ENCODE results near the gene TBC1D32.
"Not testable (repeated sequence)": the region's sequence is repeated elsewhere in the genome, so short reads cannot be mapped to it uniquely, and the experiment has no call there.

The TBC1D32 gene

DNA sequence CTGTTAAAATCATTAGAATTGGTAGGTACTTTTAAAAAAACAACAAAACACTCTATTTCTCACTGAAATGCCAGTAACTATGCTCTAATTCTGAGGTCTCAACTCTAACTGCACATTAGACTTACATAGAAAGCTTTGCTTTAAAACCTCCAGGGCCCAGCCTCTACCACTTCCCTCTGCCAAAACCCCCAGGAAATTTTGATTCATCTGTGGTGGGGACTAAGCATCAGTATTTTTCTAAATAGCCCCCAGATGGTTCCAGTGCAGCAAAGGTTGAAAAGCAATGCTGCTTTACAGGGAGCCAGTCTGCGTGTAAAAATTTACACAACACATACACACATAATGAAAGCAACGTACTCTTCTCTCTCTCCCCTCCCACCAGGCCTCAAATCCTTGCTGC, 3.8 kb downstream of the TBC1D32 start:
- no peak for DNase-seq

GRCh38 chr6:121321282-121321681, 13.0 kb downstream of the TBC1D32 start:
- DNase-seq, result no peak

DNA sequence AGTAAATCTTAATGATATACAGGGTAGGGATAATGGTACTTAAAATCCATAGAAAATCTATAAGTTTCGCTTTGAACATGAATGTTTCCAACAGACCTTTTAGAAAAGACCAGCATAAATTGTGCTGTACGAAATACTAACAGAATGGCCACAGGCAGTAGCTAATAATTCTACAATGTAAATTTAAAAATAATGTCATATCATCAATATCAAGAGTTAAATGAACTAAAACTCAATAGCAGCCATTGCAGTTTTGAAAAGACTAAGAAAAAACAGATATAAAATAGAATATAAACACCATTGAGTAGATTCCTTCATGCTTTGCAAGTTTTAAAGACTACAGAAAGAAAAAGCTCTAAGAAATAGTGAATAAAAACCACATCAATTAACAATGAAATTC, 14.7 kb downstream of the TBC1D32 start:
- DNase-seq, result no peak

DNA sequence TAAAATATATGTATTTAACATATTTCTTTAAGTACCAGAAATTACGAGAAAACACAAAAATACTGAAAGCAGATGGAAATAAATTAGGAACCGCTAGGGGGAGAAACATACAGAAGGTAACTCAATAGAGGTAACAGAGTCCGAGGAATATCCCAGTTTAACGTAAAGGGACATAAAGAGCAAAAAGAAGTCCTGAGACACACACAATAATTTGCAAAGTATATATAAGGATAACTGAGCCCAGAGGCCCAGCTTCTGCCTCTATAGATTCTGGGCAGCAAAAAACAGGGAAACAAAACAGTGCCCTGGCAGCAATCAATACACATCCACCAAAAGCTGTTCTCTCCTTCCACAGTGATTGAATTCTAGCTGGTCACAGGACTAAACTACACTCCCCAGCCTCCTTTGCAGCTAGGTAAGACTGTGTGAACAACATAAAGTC, 15.1 kb downstream of the TBC1D32 start:
- DNase-seq, result no peak

DNA sequence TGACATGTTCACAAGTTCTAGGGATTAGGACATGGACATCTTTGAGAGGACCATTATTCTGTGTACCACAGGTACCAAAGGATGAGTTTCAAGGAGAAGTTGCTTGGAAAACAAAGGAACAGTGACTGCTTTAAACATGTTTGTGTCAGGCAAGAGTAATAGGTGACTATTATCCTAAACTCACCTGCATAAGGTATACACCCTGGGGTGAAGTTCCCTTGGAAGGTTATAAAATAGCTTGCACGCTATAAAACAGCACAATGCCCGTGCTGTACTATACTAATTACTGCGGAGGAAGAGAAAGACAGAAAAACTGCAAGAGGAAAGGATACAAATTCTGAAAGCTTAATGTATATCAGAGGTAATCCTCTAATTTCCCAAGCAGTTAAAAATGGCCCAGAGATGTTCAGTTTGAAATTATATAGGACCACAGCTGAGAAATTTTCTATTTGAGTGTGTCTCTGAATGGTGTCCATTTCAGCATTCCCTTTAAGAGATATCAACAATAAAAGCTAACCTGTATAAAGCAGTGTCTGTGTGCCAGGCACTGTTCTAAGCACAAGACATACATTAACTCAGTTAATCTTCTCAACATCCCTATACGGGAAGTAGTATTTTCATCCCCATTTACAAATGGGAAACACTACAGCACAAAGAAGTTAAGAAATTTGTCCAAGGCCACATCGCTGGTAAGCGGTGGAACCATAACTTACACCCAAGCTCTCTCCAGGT, 19.7 kb downstream of the TBC1D32 start:
- no peak for DNase-seq

DNA sequence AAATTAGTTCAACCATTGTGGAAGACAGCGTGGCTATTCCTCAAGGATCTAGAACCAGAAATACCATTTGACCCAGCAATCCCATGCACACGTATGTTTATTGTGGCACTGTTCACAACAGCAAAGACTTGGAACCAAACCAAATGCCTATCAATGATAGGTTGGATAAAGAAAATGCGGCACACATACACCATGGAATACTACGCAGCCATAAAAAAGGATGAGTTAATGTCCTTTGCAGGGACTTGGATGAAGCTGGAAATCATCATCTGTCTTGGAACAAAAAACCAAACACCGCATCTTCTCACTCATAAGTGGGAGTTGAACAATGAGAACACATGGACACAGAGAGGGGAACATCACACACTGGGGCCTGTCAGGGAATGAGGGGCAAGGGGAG, 22.5 kb downstream of the TBC1D32 start:
- not testable (repeated sequence) for DNase-seq

GRCh38 chr6:121310495-121310894, 23.8 kb downstream of the TBC1D32 start:
- no peak for DNase-seq

DNA sequence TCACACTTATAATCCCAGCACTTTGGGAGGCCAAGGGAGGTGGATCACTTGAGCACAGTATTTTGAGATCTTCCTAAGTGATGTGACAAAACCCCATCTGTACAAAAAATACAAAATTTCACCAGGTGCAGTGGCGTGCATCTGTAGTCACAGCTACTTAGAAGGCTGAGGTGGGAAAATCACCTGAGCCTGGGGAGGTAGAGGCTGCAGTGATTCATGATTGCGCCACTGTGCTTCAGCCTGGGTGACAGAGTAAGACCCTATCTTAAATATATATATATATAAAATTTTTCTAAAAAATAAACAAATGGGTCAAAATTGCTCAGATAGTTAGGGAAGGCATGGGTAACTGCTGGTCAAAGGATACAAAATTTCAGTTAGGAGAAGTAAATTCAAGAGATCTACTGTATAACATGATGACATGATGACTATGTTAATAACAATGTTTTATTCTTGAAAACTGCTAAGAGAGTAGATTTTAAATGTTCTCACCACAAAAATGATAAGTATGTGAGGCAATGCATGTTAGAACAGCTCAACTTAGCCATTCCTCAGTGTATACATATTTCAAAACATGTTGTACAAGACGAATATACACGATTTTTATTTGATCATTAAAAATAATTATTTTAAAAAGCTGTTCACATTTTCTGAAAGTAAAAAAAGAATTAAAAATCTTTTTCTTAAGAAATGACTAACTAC, 24.4 kb downstream of the TBC1D32 start:
- DNase-seq, result no peak

GRCh38 chr6:121305957-121306607, 28.2 kb downstream of the TBC1D32 start:
- no peak for DNase-seq

GRCh38 chr6:121302882-121303281, 31.4 kb downstream of the TBC1D32 start:
- no peak for DNase-seq

DNA sequence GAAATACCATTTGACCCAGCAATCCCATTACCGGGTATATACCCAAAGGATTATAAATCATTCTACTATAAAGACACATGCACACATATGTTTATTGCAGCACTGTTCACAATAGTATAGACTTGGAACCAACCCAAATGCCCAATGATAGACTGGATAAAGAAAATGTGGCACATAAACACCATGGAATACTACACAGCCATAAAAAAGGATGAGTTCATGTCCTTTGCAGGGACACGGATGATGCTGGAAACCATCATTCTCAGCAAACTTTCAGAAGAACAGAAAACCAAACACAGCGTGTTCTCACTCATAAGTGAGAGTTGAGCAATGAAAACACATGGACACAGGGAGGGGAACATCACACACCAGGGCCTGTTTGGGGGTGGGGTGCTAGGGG, 33.1 kb downstream of the TBC1D32 start:
- not testable (repeated sequence) for DNase-seq

- no peak for DNase-seq
These were observed 36.6 kb downstream of the TBC1D32 start for GRCh38 chr6:121297694-121298093.

- no peak for DNase-seq
These were observed 49.2 kb downstream of the TBC1D32 start for GRCh38 chr6:121285041-121285440.

DNA sequence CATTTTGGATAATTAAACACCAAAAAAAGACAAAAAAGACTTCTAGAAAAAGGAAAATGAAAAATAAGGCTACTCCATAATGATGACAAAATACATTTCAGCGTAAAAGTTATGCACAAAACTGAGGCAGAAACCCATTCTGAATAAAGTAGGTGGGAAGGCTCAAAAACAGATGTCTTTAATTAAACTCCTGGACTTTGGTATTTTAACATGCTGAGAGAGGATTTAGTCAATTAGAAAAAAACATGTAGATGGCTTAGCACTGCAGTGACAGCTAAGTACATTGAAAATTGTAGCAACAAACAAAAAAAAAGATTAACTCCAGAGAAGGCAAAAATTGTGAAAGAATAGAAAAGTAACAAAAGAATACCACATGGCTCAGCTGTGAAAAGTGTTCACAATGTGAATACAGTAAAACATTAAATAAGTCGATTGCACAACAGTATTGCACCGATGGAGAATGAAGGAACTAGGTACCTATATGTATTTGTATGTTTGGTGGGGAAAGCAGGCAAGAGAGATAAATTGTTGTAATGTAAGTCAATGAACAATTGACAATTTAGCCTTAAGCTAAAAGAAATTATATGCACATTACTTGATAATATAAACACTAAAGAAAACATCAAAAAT, 59.5 kb downstream of the TBC1D32 start:
- DNase-seq, result no peak

- DNase-seq, result no peak
These were observed 70.5 kb downstream of the TBC1D32 start for GRCh38 chr6:121263742-121264141.

- DNase-seq, result no peak
These were observed 73.6 kb downstream of the TBC1D32 start for GRCh38 chr6:121260651-121261102.

- DNase-seq, result no peak
These were observed 86.9 kb downstream of the TBC1D32 start for GRCh38 chr6:121247386-121247785.

DNA sequence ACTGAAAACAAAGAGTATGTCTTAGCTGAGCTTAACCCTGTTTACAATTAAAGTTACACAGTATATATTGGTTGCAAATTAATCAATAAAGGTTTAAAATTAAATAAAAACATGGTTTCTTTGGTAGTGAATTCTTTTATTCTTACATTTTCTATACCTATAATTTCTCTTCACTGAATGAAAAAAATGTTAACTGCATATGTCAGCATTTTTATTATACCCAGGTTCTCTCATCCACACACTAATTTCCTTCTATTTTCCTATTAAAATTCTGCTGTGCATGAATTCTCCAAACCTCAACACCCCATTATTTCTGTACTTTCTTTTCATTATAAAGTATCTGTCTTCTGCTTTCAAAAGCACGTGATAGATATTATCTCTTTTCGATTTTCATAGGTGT, 91.9 kb downstream of the TBC1D32 start:
- DNase-seq, result no peak

DNA sequence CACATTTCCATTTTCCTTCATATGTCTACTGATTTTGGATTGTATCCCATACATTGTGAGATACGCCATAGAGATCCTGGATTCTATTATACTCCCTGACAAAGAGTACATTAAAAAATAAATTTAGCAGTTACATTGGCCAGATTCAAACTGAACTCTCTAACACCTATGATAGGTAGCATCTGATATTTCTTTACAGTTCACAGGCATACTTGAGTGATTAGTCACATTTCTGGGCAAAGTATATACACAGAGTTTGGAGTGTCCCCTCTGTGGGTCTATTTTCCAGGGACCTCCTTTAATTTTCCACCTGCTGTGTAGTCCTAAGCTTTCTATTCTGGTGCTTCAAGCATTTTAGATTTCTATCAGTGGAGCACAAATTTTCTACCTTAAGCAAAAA, 96.4 kb downstream of the TBC1D32 start:
- no peak for DNase-seq

DNA sequence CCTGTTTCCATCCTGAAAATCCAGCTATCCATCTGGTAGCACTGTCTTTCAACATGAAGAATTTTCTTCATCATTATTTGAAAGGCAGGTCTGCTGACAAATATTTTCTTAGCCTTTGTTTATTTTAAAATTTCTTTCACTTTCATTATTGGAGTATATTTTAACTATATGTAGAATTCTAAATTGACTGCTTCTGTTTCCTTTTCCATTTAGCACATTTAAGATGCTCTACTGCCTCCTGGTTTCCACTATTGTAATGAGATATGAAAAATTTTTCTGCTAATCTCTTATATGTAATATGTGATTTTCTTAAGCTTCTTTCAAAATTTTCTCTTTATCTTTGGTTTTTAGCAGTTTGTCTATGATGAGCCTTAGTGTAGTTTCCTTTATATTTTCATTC, 97.3 kb downstream of the TBC1D32 start:
- DNase-seq, result no peak

DNA sequence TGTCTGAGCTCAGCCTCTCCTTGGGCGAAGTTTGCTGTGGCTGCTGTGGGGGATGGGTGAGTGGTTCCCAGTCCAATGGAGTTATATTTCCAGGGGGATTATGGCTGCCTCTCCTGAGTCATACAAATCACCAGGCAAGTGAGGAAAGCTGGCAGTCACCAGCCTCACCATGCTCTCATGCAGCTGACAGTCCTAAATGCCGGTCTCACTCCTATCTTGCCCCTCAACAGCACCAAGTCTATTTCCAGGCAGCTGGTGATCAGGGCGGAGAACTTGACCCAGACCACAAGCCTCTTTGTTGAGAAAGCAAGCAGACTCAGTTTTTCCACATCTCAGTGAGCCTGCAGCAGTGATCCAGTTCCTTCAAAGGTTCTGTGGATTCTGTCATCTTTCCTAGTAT, 98.9 kb downstream of the TBC1D32 start:
- DNase-seq, result no peak

DNA sequence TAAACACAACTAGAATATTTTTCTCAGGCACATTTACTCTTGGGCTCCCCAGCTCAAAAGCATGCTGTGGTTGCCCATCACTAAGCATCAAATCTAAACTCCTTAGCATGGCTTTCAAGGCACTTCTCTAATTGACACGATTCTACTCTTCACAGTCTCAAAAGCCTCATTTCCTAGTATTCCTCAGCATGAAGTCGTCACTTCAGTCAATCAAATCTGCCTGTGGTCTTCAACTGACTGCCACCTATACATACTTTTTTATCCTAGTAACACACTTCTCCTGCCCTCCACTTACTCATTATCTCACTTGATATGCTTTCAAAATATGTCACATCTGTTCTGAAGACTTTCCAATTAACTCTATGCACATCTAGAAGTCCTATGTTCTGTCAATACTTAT, 110.3 kb downstream of the TBC1D32 start:
- no peak for DNase-seq

GRCh38 chr6:121223212-121223611, 111.1 kb downstream of the TBC1D32 start:
- no peak for DNase-seq

Data from central memory CD4-positive, alpha-beta T cell (primary cell).